Dendritic cell treated with granulocyte-macrophage colony-stimulating factor and Interleukin-4, amounts not matched to agents 40 ng/mL and 50 ng/mL, for 4 days (primary cell): ENCODE data around the gene CDH22.

Experiments
- H3K27ac Mint-ChIP-seq: one replicate; pipeline ENCODE4 v1.8.0; 2022; ENCODE audit warnings: mild to moderate bottlenecking, mixed read lengths
- H3K27me3 Mint-ChIP-seq: one replicate; pipeline ENCODE4 v1.8.0; 2022; ENCODE audit warnings: mild to moderate bottlenecking, mixed read lengths
- H3K36me3 Mint-ChIP-seq: one replicate; pipeline ENCODE4 v1.8.0; 2022; ENCODE audit warnings: low read depth, mixed read lengths
- H3K4me1 Mint-ChIP-seq: one replicate; pipeline ENCODE4 v1.8.0; 2022; ENCODE audit warnings: low read depth, mixed read lengths
- H3K4me3 Mint-ChIP-seq: one replicate; pipeline ENCODE4 v1.8.0; 2022; ENCODE audit warnings: mild to moderate bottlenecking, moderate library complexity, mixed read lengths
- H3K9me3 Mint-ChIP-seq: one replicate; pipeline ENCODE4 v1.8.0; 2022; ENCODE audit warnings: mixed read lengths
- intact Hi-C: fragments of 100-400 bp; cut with micrococcal nuclease; formaldehyde crosslinking; loops from one replicate; pipeline ENCODE4 v1.15.0; 2022

CDH22 gene

GRCh38 chr20:46333161-46333991 lies 25.1 kb upstream of the CDH22 start:
- H3K27me3 Mint-ChIP-seq: peaks cover 50% of the 10 kb centered on the region
- intact Hi-C loops: no loop called here
- H3K4me3 Mint-ChIP-seq: no peak overlapping the region
- no peaks in the 10 kb centered on the region for H3K9me3 Mint-ChIP-seq
- no peaks in the 10 kb centered on the region for H3K4me1 Mint-ChIP-seq
- no peak overlapping the region for H3K27ac Mint-ChIP-seq
- no peaks in the 10 kb centered on the region for H3K36me3 Mint-ChIP-seq

GRCh38 chr20:46332373-46333160 lies 24.3 kb upstream of the CDH22 start:
- Mint-ChIP-seq H3K27ac (no peak overlapping the region), H3K9me3 (no peaks in the 10 kb centered on the region), H3K27me3 (peaks cover 45% of the 10 kb centered on the region), H3K4me1 (no peaks in the 10 kb centered on the region), H3K36me3 (no peaks in the 10 kb centered on the region), H3K4me3 (no peak overlapping the region)
- intact Hi-C loops: no loop called here

GRCh38 chr20:46331611-46332361 lies 23.5 kb upstream of the CDH22 start:
- no peaks in the 10 kb centered on the region for H3K9me3 Mint-ChIP-seq
- intact Hi-C loops: no loop called here
- H3K27me3 Mint-ChIP-seq: peaks cover 42% of the 10 kb centered on the region
- H3K4me3 Mint-ChIP-seq: no peak overlapping the region
- H3K4me1 Mint-ChIP-seq: no peaks in the 10 kb centered on the region
- H3K36me3 Mint-ChIP-seq: no peaks in the 10 kb centered on the region
- no peak overlapping the region for H3K27ac Mint-ChIP-seq

- intact Hi-C loops: no loop called here
- no peaks in the 10 kb centered on the region for H3K4me1 Mint-ChIP-seq
- peaks cover 44% of the 10 kb centered on the region for H3K27me3 Mint-ChIP-seq
- no peaks in the 10 kb centered on the region for H3K9me3 Mint-ChIP-seq
- no peaks in the 10 kb centered on the region for H3K36me3 Mint-ChIP-seq
- no peak overlapping the region for H3K4me3 Mint-ChIP-seq
- no peak overlapping the region for H3K27ac Mint-ChIP-seq
These were observed 22.6 kb upstream of the CDH22 start for GRCh38 chr20:46330831-46331371.

GRCh38 chr20:46330072-46330763 lies 21.9 kb upstream of the CDH22 start:
- Mint-ChIP-seq H3K36me3 (no peaks in the 10 kb centered on the region), H3K27me3 (peaks cover 42% of the 10 kb centered on the region), H3K27ac (no peak overlapping the region), H3K9me3 (no peaks in the 10 kb centered on the region), H3K4me3 (no peak overlapping the region), H3K4me1 (no peaks in the 10 kb centered on the region)
- intact Hi-C loops: no loop called here

GRCh38 chr20:46328200-46328882 lies 20.0 kb upstream of the CDH22 start:
- Mint-ChIP-seq H3K4me1 (no peaks in the 10 kb centered on the region), H3K9me3 (no peaks in the 10 kb centered on the region), H3K36me3 (no peaks in the 10 kb centered on the region), H3K27me3 (peaks cover 34% of the 10 kb centered on the region), H3K4me3 (no peak overlapping the region), H3K27ac (no peak overlapping the region)
- intact Hi-C loops: no loop called here

GRCh38 chr20:46327557-46327956 lies 19.3 kb upstream of the CDH22 start:
- Mint-ChIP-seq H3K4me1 (no peaks in the 10 kb centered on the region), H3K36me3 (no peaks in the 10 kb centered on the region), H3K4me3 (no peak overlapping the region), H3K9me3 (no peaks in the 10 kb centered on the region), H3K27me3 (peaks cover 30% of the 10 kb centered on the region), H3K27ac (no peak overlapping the region)
- intact Hi-C loops: no loop called here

- Mint-ChIP-seq H3K27ac (no peak overlapping the region), H3K36me3 (no peaks in the 10 kb centered on the region), H3K4me1 (no peaks in the 10 kb centered on the region), H3K4me3 (no peak overlapping the region), H3K9me3 (no peaks in the 10 kb centered on the region), H3K27me3 (peaks cover 22% of the 10 kb centered on the region)
- intact Hi-C loops: loop anchor here (2.0 kb wide), 1 partner anchor 193 kb away; no protein-coding TSS in a partner anchor
These were observed 17.5 kb upstream of the CDH22 start for GRCh38 chr20:46325789-46326188.

GRCh38 chr20:46324960-46325703 lies 16.8 kb upstream of the CDH22 start:
- H3K36me3 Mint-ChIP-seq: no peaks in the 10 kb centered on the region
- H3K27ac Mint-ChIP-seq: no peak overlapping the region
- intact Hi-C loops: loop anchor here (2.0 kb wide), 1 partner anchor 192 kb away; no protein-coding TSS in a partner anchor
- H3K4me1 Mint-ChIP-seq: no peaks in the 10 kb centered on the region
- no peaks in the 10 kb centered on the region for H3K9me3 Mint-ChIP-seq
- no peak overlapping the region for H3K4me3 Mint-ChIP-seq
- H3K27me3 Mint-ChIP-seq: peaks cover 24% of the 10 kb centered on the region

- Mint-ChIP-seq H3K27me3 (peaks cover 29% of the 10 kb centered on the region), H3K9me3 (no peaks in the 10 kb centered on the region), H3K4me1 (no peaks in the 10 kb centered on the region), H3K36me3 (no peaks in the 10 kb centered on the region), H3K27ac (no peak overlapping the region), H3K4me3 (no peak overlapping the region)
- intact Hi-C loops: loop anchor here (2.0 kb wide), 1 partner anchor 192 kb away; no protein-coding TSS in a partner anchor
These were observed 16.1 kb upstream of the CDH22 start for GRCh38 chr20:46324379-46324778.

GRCh38 chr20:46323557-46323956 lies 15.3 kb upstream of the CDH22 start:
- no peaks in the 10 kb centered on the region for H3K36me3 Mint-ChIP-seq
- no peaks in the 10 kb centered on the region for H3K4me1 Mint-ChIP-seq
- no peaks in the 10 kb centered on the region for H3K9me3 Mint-ChIP-seq
- no peak overlapping the region for H3K27ac Mint-ChIP-seq
- H3K4me3 Mint-ChIP-seq: no peak overlapping the region
- H3K27me3 Mint-ChIP-seq: peaks cover 31% of the 10 kb centered on the region
- intact Hi-C loops: no loop called here

GRCh38 chr20:46322641-46323040 lies 14.3 kb upstream of the CDH22 start:
- Mint-ChIP-seq H3K27ac (no peak overlapping the region), H3K9me3 (no peaks in the 10 kb centered on the region), H3K4me3 (no peak overlapping the region), H3K4me1 (no peaks in the 10 kb centered on the region), H3K27me3 (peaks cover 37% of the 10 kb centered on the region), H3K36me3 (no peaks in the 10 kb centered on the region)
- intact Hi-C loops: no loop called here
